ENCODE measurements around the gene FAM78A.
A peak's percentile ranks its signal among the peaks of the same experiment; 100 is the strongest.

FAM78A gene

DNA sequence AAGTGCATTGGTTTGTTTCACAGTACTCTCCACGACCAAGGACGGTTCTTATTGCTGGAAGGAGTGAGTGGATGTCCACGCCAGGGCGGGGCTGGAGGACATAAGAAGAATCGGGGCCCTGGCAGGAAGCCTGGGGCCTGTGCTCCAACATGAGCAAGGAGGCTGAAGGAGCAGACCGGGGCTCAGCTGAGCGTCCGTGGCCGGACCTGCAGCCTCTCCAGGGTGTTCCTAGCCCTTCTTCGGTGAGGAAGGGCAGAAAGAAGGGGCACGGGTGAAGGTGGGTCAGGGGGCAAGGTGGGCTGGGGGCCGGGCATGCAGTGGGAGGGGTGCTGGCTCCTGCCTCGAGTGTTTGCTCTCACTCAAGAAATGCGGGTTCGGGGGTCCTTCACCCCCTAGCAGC is 18.1 kb downstream of the FAM78A start:
- Histone ChIP-seq H3K79me2 (ENCODE audit: insufficient read depth, low read length) (no peaks in the 10 kb centered on the region), H3K9me2 (replicated peaks; ENCODE audit: insufficient read depth, low read length) (no peaks in the 10 kb centered on the region), H3K27me3 (ENCODE audit: low read length) (no peaks in the 10 kb centered on the region), H3K9ac (ENCODE audit: low read length) (no peak overlapping the region), H3K4me2 (ENCODE audit: low read depth, low read length, poor library complexity, severe bottlenecking) (no peak overlapping the region), H3K4me3 (ENCODE audit: insufficient read depth, low read length, poor library complexity, severe bottlenecking) (no peak overlapping the region), H3F3A (ENCODE audit: insufficient read depth) (peaks cover 17% of the 10 kb centered on the region), H3K9me3 (ENCODE audit: insufficient read depth, low read length) (no peaks in the 10 kb centered on the region), H4K20me1 (ENCODE audit: low read depth, low read length) (no peaks in the 10 kb centered on the region), H3K27ac (ENCODE audit: low read depth, low read length) (no peak overlapping the region), H2AFZ (ENCODE audit: low read depth, low read length, severe bottlenecking) (no peak overlapping the region), H3K36me3 (ENCODE audit: low read length) (no peaks in the 10 kb centered on the region)
- TF ChIP-seq, protein P1, sequence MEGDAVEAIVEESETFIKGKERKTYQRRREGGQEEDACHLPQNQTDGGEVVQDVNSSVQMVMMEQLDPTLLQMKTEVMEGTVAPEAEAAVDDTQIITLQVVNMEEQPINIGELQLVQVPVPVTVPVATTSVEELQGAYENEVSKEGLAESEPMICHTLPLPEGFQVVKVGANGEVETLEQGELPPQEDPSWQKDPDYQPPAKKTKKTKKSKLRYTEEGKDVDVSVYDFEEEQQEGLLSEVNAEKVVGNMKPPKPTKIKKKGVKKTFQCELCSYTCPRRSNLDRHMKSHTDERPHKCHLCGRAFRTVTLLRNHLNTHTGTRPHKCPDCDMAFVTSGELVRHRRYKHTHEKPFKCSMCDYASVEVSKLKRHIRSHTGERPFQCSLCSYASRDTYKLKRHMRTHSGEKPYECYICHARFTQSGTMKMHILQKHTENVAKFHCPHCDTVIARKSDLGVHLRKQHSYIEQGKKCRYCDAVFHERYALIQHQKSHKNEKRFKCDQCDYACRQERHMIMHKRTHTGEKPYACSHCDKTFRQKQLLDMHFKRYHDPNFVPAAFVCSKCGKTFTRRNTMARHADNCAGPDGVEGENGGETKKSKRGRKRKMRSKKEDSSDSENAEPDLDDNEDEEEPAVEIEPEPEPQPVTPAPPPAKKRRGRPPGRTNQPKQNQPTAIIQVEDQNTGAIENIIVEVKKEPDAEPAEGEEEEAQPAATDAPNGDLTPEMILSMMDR (IDR thresholded peaks at IDR 0.05; ENCODE audit: insufficient read depth, low read length, poor library complexity, severe bottlenecking) = no peak
- no peak for TF ChIP-seq EZH2phosphoT487 (conservative IDR thresholded peaks at IDR 0.05; ENCODE audit: low read length)

DNA sequence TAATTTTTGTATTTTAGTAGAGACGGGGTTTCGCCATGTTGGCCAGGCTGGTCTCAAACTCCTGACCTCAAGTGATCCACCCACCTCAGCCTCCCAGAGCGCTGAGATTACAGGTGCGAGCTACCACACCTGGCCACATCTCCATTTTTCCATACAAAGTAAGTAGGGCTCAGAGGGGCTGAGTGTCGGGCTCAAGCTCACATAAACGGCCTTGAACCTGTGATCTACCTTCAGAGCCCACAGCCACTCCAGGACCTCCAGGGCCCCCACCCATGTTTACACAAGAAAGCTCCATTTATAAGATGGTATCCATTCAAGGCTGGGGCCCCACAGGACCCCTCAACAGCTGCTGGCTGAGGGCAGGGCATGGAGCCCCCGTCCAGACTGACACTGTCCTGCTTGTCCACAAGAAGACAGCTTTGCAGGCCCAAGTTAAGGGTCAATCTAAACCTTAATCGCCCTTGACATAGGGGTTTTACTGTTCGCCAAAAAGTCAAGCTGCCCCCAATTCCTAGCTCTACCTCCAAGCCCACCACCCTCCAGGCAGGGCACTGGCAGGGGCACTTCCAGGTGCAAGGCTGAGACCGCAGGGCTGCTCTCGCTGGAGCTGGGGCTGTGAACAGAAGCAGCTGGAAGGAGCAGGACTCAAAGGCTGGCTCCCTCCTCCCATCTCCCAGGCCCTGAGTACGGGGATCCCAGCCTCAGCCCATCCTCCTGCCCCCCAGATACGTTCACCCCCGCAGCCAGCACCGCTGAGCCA is 18.9 kb downstream of the FAM78A start:
- Histone ChIP-seq H3K4me2 (ENCODE audit: low read depth, low read length, poor library complexity, severe bottlenecking) (no peak overlapping the region), H3K27me3 (ENCODE audit: low read length) (no peaks in the 10 kb centered on the region), H3K9me3 (ENCODE audit: insufficient read depth, low read length) (no peaks in the 10 kb centered on the region), H3K9ac (ENCODE audit: low read length) (no peak overlapping the region), H3K27ac (ENCODE audit: low read depth, low read length) (no peak overlapping the region), H4K20me1 (ENCODE audit: low read depth, low read length) (no peaks in the 10 kb centered on the region), H3F3A (ENCODE audit: insufficient read depth) (peaks cover 17% of the 10 kb centered on the region), H3K36me3 (ENCODE audit: low read length) (no peaks in the 10 kb centered on the region), H2AFZ (ENCODE audit: low read depth, low read length, severe bottlenecking) (no peak overlapping the region), H3K79me2 (ENCODE audit: insufficient read depth, low read length) (no peaks in the 10 kb centered on the region), H3K9me2 (replicated peaks; ENCODE audit: insufficient read depth, low read length) (no peaks in the 10 kb centered on the region), H3K4me3 (ENCODE audit: insufficient read depth, low read length, poor library complexity, severe bottlenecking) (no peak overlapping the region)
- TF ChIP-seq, protein P1 (IDR thresholded peaks at IDR 0.05; ENCODE audit: insufficient read depth, low read length, poor library complexity, severe bottlenecking) = no peak
- TF ChIP-seq EZH2phosphoT487 (conservative IDR thresholded peaks at IDR 0.05; ENCODE audit: low read length) = no peak

DNA sequence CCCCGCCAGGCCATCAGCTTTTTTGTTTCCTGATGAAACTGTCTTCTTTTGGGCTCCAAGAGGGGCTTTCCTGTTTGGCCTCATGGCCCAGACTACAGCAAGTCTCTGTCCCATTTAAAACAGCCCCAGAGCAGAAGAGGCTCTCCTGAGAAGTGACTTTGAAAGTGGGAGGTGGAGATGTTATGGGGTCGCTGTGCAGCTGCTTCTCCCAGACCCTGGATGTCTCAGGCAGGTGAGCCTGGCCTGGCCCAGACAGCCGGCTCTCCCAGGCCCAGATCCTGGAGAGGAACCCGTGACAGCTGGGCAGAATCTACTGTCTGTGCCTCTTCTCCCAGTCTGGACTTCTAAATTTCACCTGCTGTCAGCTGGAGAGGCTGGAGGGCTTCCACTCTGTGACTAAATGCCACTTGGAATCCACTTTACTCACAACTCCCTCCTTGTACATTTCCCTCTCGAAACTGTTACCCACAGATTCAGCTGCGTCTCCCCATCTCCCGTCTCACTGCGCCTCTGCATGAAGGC is 20.6 kb downstream of the FAM78A start:
- H3K9ac ChIP-seq (ENCODE audit: low read length) = peak overlapping the region; percentile 56
- H3K79me2 ChIP-seq (ENCODE audit: insufficient read depth, low read length) = no peaks in the 10 kb centered on the region
- peaks cover 17% of the 10 kb centered on the region for H3F3A ChIP-seq (ENCODE audit: insufficient read depth)
- H3K27me3 ChIP-seq (ENCODE audit: low read length) = no peaks in the 10 kb centered on the region
- peak overlapping the region; percentile 29 for H3K4me3 ChIP-seq (ENCODE audit: insufficient read depth, low read length, poor library complexity, severe bottlenecking)
- no peaks in the 10 kb centered on the region for H3K36me3 ChIP-seq (ENCODE audit: low read length)
- peak overlapping the region; percentile 92 for H2AFZ ChIP-seq (ENCODE audit: low read depth, low read length, severe bottlenecking)
- H3K27ac ChIP-seq (ENCODE audit: low read depth, low read length) = peak overlapping the region; percentile 75
- H4K20me1 ChIP-seq (ENCODE audit: low read depth, low read length) = no peaks in the 10 kb centered on the region
- no peaks in the 10 kb centered on the region for H3K9me3 ChIP-seq (ENCODE audit: insufficient read depth, low read length)
- no peaks in the 10 kb centered on the region for H3K9me2 ChIP-seq (replicated peaks; ENCODE audit: insufficient read depth, low read length)
- H3K4me2 ChIP-seq (ENCODE audit: low read depth, low read length, poor library complexity, severe bottlenecking) = peak overlapping the region; percentile 69
- no peak for TF ChIP-seq EZH2phosphoT487 (conservative IDR thresholded peaks at IDR 0.05; ENCODE audit: low read length)

DNA sequence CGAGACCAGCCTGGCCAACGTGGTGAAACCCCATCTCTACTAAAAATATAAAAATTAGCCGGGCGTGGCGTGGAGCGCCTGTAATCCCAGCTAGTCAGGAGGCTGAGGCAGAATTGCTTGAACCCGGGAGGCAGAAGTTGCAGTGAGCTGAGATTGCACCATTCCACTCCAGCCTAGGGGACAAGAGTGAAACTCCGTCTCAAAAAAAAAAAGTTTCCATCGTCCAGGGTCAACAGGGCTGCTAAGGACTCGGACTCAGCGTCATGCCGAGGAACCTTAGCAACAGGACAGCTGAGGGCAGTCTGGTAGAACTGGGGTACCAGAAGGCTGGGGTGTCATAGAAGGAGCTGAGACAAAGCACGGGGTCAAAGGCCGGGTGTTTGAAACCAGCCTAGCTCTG is 21.7 kb downstream of the FAM78A start:
- H3K36me3 ChIP-seq (ENCODE audit: low read length) = no peaks in the 10 kb centered on the region
- H4K20me1 ChIP-seq (ENCODE audit: low read depth, low read length) = no peaks in the 10 kb centered on the region
- TF ChIP-seq EZH2phosphoT487 (conservative IDR thresholded peaks at IDR 0.05; ENCODE audit: low read length) = no peak
- TF ChIP-seq, protein P1 (IDR thresholded peaks at IDR 0.05; ENCODE audit: insufficient read depth, low read length, poor library complexity, severe bottlenecking) = no peak
- H3K4me2 ChIP-seq (ENCODE audit: low read depth, low read length, poor library complexity, severe bottlenecking) = peak overlapping the region; percentile 20
- H3F3A ChIP-seq (ENCODE audit: insufficient read depth) = peaks cover 17% of the 10 kb centered on the region
- H3K9me2 ChIP-seq (replicated peaks; ENCODE audit: insufficient read depth, low read length) = no peaks in the 10 kb centered on the region
- no peak overlapping the region for H2AFZ ChIP-seq (ENCODE audit: low read depth, low read length, severe bottlenecking)
- peak overlapping the region; percentile 65 for H3K27ac ChIP-seq (ENCODE audit: low read depth, low read length)
- no peaks in the 10 kb centered on the region for H3K27me3 ChIP-seq (ENCODE audit: low read length)
- 0 out of 2 replicates have a peak overlapping the region, but pooled peaks have one; percentile 1 for H3K9ac ChIP-seq (ENCODE audit: low read length)
- H3K4me3 ChIP-seq (ENCODE audit: insufficient read depth, low read length, poor library complexity, severe bottlenecking) = no peak overlapping the region
- H3K9me3 ChIP-seq (ENCODE audit: insufficient read depth, low read length) = no peaks in the 10 kb centered on the region
- no peaks in the 10 kb centered on the region for H3K79me2 ChIP-seq (ENCODE audit: insufficient read depth, low read length)
